RWPE2 (cell line): ENCODE results near the gene CHST15.

Experiments
- ATAC-seq: fragments of 200-7000 bp; cut with Tn5 transposase; 3 replicates; pipeline ENCODE4 v1.9.1; 2021; ENCODE audit warnings: low read depth
- DNase-seq: peaks from one replicate; pipeline ENCODE4 v3.0.0-alpha.2; 2020; ENCODE audit warnings: low spot score
- H3K27ac ChIP-seq: fragments of 450-650 bp; 2 replicates; pipeline ENCODE4 v1.5.1; 2017; ENCODE audit warnings: mild to moderate bottlenecking; ENCODE audit not compliant: poor library complexity, severe bottlenecking
- H3K27me3 ChIP-seq: fragments of 250-450 bp; sonication (Bioruptor Pico); 2 replicates; pipeline ENCODE4 v1.5.1; 2021; ENCODE audit warnings: mild to moderate bottlenecking, moderate library complexity; ENCODE audit not compliant: insufficient read depth, poor library complexity, severe bottlenecking
- H3K36me3 ChIP-seq: fragments of 250-450 bp; sonication (Bioruptor Pico); 2 replicates; pipeline ENCODE4 v1.5.1; 2020; ENCODE audit warnings: low read depth, mild to moderate bottlenecking, moderate library complexity
- H3K4me1 ChIP-seq: fragments of 250-450 bp; sonication (Bioruptor Pico); 2 replicates; pipeline ENCODE4 v1.5.1; 2021; ENCODE audit warnings: mild to moderate bottlenecking, moderate library complexity; ENCODE audit not compliant: insufficient read depth, poor library complexity, severe bottlenecking
- H3K4me3 ChIP-seq: fragments of 250-450 bp; sonication (Bioruptor Pico); 2 replicates; pipeline ENCODE4 v1.5.1; 2021; ENCODE audit warnings: mild to moderate bottlenecking, moderate library complexity; ENCODE audit not compliant: severe bottlenecking
- H3K9me3 ChIP-seq: fragments of 250-450 bp; sonication (Bioruptor Pico); 2 replicates; pipeline ENCODE4 v1.5.1; 2021; ENCODE audit warnings: mild to moderate bottlenecking, moderate library complexity; ENCODE audit not compliant: severe bottlenecking
- CTCF ChIP-seq: fragments of 450-650 bp; IDR thresholded peaks from one replicate; pipeline ENCODE4 v1.5.1; 2017; ENCODE audit warnings: mild to moderate bottlenecking, moderate library complexity; ENCODE audit not compliant: poor library complexity, severe bottlenecking

Gene CHST15

GRCh38 chr10:124083740-124084397 is 9.5 kb downstream of the CHST15 start:
- DNase-seq = no peak
- no peak overlapping the region for H3K4me3 ChIP-seq
- no peak for ATAC-seq

GRCh38 chr10:124083047-124083739 is 10.2 kb downstream of the CHST15 start:
- no peaks in the 10 kb centered on the region for H3K27me3 ChIP-seq
- ATAC-seq = no peak
- H3K9me3 ChIP-seq = no peaks in the 10 kb centered on the region
- H3K27ac ChIP-seq = no peak overlapping the region
- no peak for TF ChIP-seq CTCF
- peaks cover 1% of the 10 kb centered on the region for H3K4me1 ChIP-seq
- peaks cover 8% of the 10 kb centered on the region; the same call in 1 of the 2 replicates for H3K36me3 ChIP-seq
- no peak overlapping the region for H3K4me3 ChIP-seq
- no peak for DNase-seq

More at GRCh38 chr10:124083740-124084397, 9.5 kb downstream of the CHST15 start:
- Histone ChIP-seq H3K9me3 (no peaks in the 10 kb centered on the region), H3K27me3 (no peaks in the 10 kb centered on the region), H3K4me1 (peaks cover 8% of the 10 kb centered on the region), H3K36me3 (peaks cover 8% of the 10 kb centered on the region; the same call in 1 of the 2 replicates), H3K27ac (no peak overlapping the region)
- TF ChIP-seq CTCF = no peak

GRCh38 chr10:124082555-124082954 is 10.8 kb downstream of the CHST15 start:
- TF ChIP-seq CTCF = no peak
- Histone ChIP-seq H3K4me1 (no peaks in the 10 kb centered on the region), H3K27ac (no peak overlapping the region), H3K4me3 (no peak overlapping the region), H3K27me3 (no peaks in the 10 kb centered on the region), H3K36me3 (peaks cover 8% of the 10 kb centered on the region; the same call in 1 of the 2 replicates), H3K9me3 (no peaks in the 10 kb centered on the region)
- ATAC-seq (no peak), DNase-seq (no peak)

GRCh38 chr10:124081547-124082140 is 11.8 kb downstream of the CHST15 start:
- Histone ChIP-seq H3K36me3 (peaks cover 8% of the 10 kb centered on the region; the same call in 1 of the 2 replicates), H3K27me3 (no peaks in the 10 kb centered on the region), H3K4me1 (no peaks in the 10 kb centered on the region), H3K9me3 (no peaks in the 10 kb centered on the region), H3K27ac (no peak overlapping the region), H3K4me3 (no peak overlapping the region)
- TF ChIP-seq CTCF = no peak
- ATAC-seq (no peak), DNase-seq (no peak)
